ENCODE data around the gene AIFM3. TPM values are rescaled to one million over a fixed set of nuclear protein-coding genes. Genes with fewer than 3 reads are reported as not detected.

Gene AIFM3
- total RNA-seq, 3 donors from 2014 or later, result 73.1 to 239 (median 181) TPM

DNA sequence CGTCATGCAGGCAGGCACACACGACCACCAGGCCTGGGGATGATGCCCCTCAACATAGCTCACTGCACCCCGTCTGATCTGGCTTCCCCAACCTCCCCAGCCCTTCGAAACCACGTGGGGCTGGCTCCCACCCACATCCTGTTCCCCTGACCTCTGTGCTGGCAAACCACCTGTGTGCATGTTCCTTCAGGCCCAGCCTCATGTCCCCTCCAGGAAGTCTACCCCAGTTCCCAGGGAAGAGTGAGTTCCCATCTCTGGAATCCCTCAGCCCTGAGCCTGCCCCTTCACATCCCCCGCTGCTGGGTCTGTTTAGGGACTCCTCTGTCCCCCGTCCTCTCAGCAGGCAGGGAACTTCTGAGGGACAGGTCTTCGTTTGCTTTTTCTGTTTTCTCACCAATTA, 58.2 kb downstream of the AIFM3 start:
- Histone ChIP-seq H3K4me3 (no peak overlapping the region), H3K4me1 (ENCODE audit: low read depth) (no peaks in the 10 kb centered on the region), H3K36me3 (ENCODE audit: low read depth) (no peaks in the 10 kb centered on the region), H3K9me3 (no peaks in the 10 kb centered on the region)
- ATAC-seq (peak; percentile 41), DNase-seq (no peak)
- TF ChIP-seq, protein P1, sequence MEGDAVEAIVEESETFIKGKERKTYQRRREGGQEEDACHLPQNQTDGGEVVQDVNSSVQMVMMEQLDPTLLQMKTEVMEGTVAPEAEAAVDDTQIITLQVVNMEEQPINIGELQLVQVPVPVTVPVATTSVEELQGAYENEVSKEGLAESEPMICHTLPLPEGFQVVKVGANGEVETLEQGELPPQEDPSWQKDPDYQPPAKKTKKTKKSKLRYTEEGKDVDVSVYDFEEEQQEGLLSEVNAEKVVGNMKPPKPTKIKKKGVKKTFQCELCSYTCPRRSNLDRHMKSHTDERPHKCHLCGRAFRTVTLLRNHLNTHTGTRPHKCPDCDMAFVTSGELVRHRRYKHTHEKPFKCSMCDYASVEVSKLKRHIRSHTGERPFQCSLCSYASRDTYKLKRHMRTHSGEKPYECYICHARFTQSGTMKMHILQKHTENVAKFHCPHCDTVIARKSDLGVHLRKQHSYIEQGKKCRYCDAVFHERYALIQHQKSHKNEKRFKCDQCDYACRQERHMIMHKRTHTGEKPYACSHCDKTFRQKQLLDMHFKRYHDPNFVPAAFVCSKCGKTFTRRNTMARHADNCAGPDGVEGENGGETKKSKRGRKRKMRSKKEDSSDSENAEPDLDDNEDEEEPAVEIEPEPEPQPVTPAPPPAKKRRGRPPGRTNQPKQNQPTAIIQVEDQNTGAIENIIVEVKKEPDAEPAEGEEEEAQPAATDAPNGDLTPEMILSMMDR (IDR thresholded peaks at IDR 0.05), result no peak
- intact Hi-C loops (cut with DNase I, micrococcal nuclease), result no loop called here

DNA sequence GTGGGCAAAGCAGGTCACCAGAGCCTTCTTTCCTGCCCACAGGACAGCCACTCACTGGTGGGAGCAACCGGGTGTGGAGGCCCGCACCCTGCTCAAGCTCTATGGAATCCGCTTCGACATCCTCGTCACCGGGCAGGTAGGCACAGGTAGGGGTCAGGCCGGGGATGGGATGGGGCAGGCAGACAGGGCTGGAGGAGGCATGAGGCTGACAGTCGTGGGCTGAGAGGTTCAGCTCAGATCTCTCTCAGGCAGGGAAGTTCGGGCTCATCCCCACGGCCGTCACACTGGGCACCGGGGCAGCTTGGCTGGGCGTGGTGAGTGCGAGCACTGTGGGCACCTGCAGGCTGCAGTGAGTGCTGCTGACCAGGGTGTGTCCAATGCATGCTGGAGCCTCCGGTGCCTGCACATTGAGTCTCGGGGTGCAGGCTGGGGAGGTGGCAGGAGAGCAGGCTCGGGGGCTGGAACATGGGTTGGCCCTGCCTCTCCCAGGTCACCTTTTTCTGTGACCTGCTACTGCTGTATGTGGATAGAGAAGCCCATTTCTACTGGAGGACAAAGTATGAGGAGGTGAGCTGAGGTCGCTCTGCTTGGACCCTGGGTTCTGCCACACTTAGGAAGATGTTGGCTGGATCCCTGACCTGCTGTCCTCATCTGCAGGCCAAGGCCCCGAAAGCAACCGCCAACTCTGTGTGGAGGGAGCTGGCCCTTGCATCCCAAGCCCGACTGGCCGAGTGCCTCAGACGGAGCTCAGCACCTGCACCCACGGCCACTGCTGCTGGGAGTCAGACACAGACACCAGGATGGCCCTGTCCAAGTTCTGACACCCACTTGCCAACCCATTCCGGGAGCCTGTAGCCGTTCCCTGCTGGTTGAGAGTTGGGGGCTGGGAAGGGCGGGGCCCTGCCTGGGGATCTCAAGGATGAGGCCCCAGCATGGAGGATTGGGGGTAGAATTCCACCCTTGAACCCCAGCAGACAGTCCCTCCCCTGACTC, 59.0 kb downstream of the AIFM3 start:
- H3K4me1 ChIP-seq (ENCODE audit: low read depth), result no peaks in the 10 kb centered on the region
- intact Hi-C loops (cut with DNase I, micrococcal nuclease), result no loop called here
- DNase-seq (no peak), ATAC-seq (peak; percentile 8)
- no peak overlapping the region for H3K4me3 ChIP-seq
- H3K36me3 ChIP-seq (ENCODE audit: low read depth), result no peaks in the 10 kb centered on the region
- TF ChIP-seq, protein P1 (IDR thresholded peaks at IDR 0.05), result no peak
- no peaks in the 10 kb centered on the region for H3K9me3 ChIP-seq

DNA sequence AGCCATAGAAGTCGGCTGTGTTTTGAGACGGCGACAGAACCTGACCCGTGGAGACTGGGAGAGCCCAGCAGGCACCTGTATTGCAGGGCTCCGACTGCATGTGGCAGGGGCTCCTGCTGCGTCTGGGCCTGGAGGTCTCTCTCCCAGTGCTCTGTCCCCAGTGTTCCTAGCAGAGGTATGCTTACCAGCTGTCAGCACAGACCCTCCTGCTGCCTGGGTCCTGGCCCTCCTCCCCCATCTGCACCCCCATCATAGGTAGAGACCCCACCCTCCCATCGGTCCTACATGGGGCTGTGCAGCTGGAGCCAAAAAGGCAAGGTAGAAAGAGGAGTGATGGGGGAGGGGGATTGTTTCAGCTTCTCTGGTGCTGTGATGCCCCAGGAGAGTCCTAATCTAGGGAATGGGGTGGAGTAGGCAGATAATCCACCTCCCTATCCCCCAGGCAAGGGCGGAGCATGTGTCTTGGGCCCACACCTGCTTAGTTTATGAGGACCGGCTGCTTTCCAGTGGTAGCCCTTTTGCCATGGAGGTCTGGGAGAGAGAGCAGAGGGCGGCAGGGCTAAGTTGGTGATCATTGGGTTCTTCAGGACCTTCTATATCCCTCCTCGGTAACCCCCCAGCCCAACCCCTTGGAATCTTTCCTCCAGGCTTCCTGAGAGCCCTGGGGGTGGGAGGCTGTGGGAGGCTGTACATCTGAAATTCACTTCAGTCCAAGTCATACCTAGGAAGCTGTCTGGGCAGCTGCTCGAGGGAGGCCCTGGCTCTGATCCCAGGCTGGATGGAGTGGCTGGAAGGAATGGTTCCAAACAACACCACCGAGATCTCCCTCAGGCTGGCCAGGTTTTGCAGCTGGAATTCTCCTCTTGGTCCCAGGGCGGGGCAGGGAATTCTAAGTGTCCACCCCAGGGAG, 60.0 kb downstream of the AIFM3 start:
- intact Hi-C loops (cut with DNase I, micrococcal nuclease), result no loop called here
- DNase-seq (no peak), ATAC-seq (no peak)
- TF ChIP-seq, protein P1 (IDR thresholded peaks at IDR 0.05), result no peak
- Histone ChIP-seq H3K36me3 (ENCODE audit: low read depth) (no peaks in the 10 kb centered on the region), H3K4me3 (no peak overlapping the region), H3K4me1 (ENCODE audit: low read depth) (peaks cover 6% of the 10 kb centered on the region), H3K9me3 (no peaks in the 10 kb centered on the region)

DNA sequence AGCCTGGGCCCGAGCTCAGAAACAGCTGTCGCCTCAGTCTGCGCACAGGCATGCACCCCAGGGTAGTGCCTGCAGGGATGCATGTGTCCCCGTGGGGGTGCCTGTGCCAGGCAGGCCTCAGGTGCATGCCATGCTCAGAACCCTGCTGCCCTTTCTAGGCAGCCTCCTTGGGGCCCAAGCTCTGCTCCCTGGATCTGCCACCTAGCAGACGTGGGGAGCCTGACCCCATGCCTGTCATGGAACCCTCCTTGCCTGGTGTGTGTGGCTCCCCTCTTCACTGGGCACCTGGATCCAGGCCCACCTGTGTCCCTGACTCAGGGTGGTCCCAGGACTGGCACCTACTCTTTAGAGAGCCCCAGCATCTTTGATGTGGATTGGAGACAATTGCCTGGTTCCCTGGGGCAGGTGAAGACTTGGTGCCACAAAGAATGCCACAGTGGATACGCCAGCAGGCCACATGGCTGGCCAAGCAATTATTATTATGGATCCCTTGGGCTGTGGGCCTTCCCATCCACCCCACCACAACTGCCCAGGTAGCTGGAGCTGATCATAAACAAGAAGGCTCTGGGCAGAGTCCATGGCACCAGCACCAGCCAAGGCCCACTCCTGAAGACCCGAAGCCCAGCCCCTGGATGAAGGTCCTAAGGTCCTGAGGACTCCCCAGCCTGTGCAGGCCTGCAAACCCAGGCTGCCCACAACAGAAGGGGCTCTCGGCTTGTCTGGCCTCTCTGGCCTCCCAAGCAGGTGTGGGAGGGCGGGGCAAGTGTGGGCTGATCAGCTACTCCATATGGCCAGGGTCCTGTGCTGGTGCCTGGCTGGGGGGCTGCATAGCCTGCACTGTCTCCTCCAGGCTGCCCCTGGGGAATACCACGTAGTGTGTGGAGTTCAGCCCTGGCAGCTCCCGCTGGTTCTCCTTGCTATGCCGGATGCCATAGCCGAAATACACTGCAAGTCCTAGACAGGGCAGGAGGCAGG, 61.5 kb downstream of the AIFM3 start:
- ATAC-seq (no peak), DNase-seq (no peak)
- intact Hi-C loops (cut with DNase I, micrococcal nuclease), result no loop called here
- H3K4me3 ChIP-seq, result no peak overlapping the region
- H3K36me3 ChIP-seq (ENCODE audit: low read depth), result no peaks in the 10 kb centered on the region
- TF ChIP-seq, protein P1 (IDR thresholded peaks at IDR 0.05), result no peak
- peaks cover 8% of the 10 kb centered on the region for H3K4me1 ChIP-seq (ENCODE audit: low read depth)
- no peaks in the 10 kb centered on the region for H3K9me3 ChIP-seq

Measured in mucosa of descending colon (tissue), 3 donors.